Naive thymus-derived CD4-positive, alpha-beta T cell (primary cell): Measurements from ENCODE around the gene ARG1. TPM values are rescaled to one million over a fixed set of nuclear protein-coding genes. Genes with fewer than 3 reads are reported as not detected.
"Not testable (repeated sequence)": the region's sequence is repeated elsewhere in the genome, so short reads cannot be mapped to it uniquely, and the experiment has no call there.

Experiments
- ATAC-seq: fragments of 150-1000 bp; cut with Tn5 transposase; 2 replicates; pipeline ENCODE4 v1.10.0; 2021; ENCODE audit warnings: mild to moderate bottlenecking, moderate library complexity
- CTCF ChIA-PET: fragments of 350-600 bp; sonication (Branson Sonifier 250); formaldehyde crosslinking; loops from one replicate; lab custom pipeline; 2021; ENCODE audit warnings: antibody characterized with exemption; lab: Charles Lee
- POLR2A ChIA-PET: fragments of 350-600 bp; sonication (Branson Sonifier 250); formaldehyde crosslinking; loops from one replicate; lab custom pipeline; 2021; ENCODE audit warnings: antibody characterized with exemption, inconsistent platforms; lab: Charles Lee
- DNase-seq, 9 donors: peaks; one replicate each; pipeline versions ENCODE4 v3.0.0 to v3.0.0-alpha.2; 2020 to 2022; ENCODE audit warnings: mixed read lengths in 1 of 9
- H3K27ac ChIP-seq: one replicate; pipeline ENCODE4 v1.7.0; 2013; ENCODE audit warnings: mild to moderate bottlenecking, low read depth, low read length, moderate library complexity
- H3K27me3 ChIP-seq, 2 donors: one replicate each; pipeline ENCODE4 v1.7.0; 2013; ENCODE audit warnings: low read length in 2 of 2, mild to moderate bottlenecking in 2 of 2, moderate library complexity in 2 of 2; ENCODE audit not compliant: control insufficient read depth in 2 of 2, insufficient read depth in 2 of 2
- H3K36me3 ChIP-seq, 3 experiments: 1 replicate in 2 of 3; 2 replicates in 1 of 3; pipeline ENCODE4 v1.7.0; 2013; ENCODE audit warnings: low read length in 3 of 3, mild to moderate bottlenecking in 3 of 3, moderate library complexity in 1 of 3; ENCODE audit not compliant: insufficient read depth in 3 of 3, control insufficient read depth in 2 of 3
- H3K4me1 ChIP-seq, 2 donors: one replicate each; pipeline ENCODE4 v1.7.0; 2013; ENCODE audit warnings: low read length in 2 of 2, mild to moderate bottlenecking in 2 of 2, moderate library complexity in 1 of 2; ENCODE audit not compliant: control insufficient read depth in 2 of 2, insufficient read depth in 2 of 2
- H3K4me3 ChIP-seq: 2 replicates; pipeline ENCODE4 v1.7.0; 2013; ENCODE audit warnings: mild to moderate bottlenecking, low read length
- H3K9me3 ChIP-seq, 3 experiments: 1 replicate in 2 of 3; 2 replicates in 1 of 3; pipeline ENCODE4 v1.7.0; 2013; ENCODE audit warnings: low read length in 3 of 3; ENCODE audit not compliant: control insufficient read depth in 2 of 3
- H3K27ac Mint-ChIP-seq, 9 donors: one replicate each; pipeline ENCODE4 v1.8.0; 2020 to 2022; ENCODE audit warnings: mixed read lengths in 9 of 9, mild to moderate bottlenecking in 8 of 9, moderate library complexity in 5 of 9, inconsistent platforms in 2 of 9
- H3K27me3 Mint-ChIP-seq, 5 donors: one replicate each; pipeline ENCODE4 v1.8.0; 2021 to 2022; ENCODE audit warnings: mixed read lengths in 5 of 5, mild to moderate bottlenecking in 1 of 5
- H3K36me3 Mint-ChIP-seq, 5 donors: one replicate each; pipeline ENCODE4 v1.8.0; 2020 to 2022; ENCODE audit warnings: mixed read lengths in 5 of 5, mild to moderate bottlenecking in 3 of 5, inconsistent platforms in 1 of 5
- H3K4me1 Mint-ChIP-seq, 7 donors: one replicate each; pipeline ENCODE4 v1.8.0; 2020 to 2022; ENCODE audit warnings: mixed read lengths in 7 of 7, mild to moderate bottlenecking in 3 of 7, inconsistent platforms in 1 of 7
- H3K4me3 Mint-ChIP-seq, 10 donors: one replicate each; pipeline ENCODE4 v1.8.0; 2020 to 2022; ENCODE audit warnings: mild to moderate bottlenecking in 10 of 10, mixed read lengths in 10 of 10, moderate library complexity in 6 of 10, inconsistent platforms in 2 of 10
- H3K9me3 Mint-ChIP-seq, 11 donors: one replicate each; pipeline ENCODE4 v1.8.0; 2020 to 2022; ENCODE audit warnings: mixed read lengths in 11 of 11, mild to moderate bottlenecking in 4 of 11, inconsistent platforms in 1 of 11, moderate library complexity in 1 of 11
- intact Hi-C, 2 donors: fragments of 100-400 bp; cut with micrococcal nuclease; formaldehyde crosslinking; loops; one replicate each; pipeline ENCODE4 v1.15.1; 2023
- polyA plus RNA-seq, 2 donors: library from polyadenylated mRNA; unstranded; fragments of 300-500 nt; fragmentation: Illumina TruSeq; gene quantifications; one replicate each; pipeline ENCODE4 v1.2.3, GENCODE V29; 2021
- total RNA-seq, 6 experiments: library from RNA in 5 of 6; stranded (reverse) in 5 of 6; gene quantifications; 1 replicate in 5 of 6; 2 replicates in 1 of 6; pipeline ENCODE4 v1.2.3 and lab custom pipeline; 2021 to 2026

Gene ARG1
- not detected for total RNA-seq
- polyA plus RNA-seq: not detected
- total RNA-seq (lab: John Stamatoyannopoulos, UW): not detected

- no peak for DNase-seq
- Histone ChIP-seq H3K4me3 (no peak within 1 kb of the TSS), H3K27ac (no peak within 1 kb of the TSS), H3K4me1 (no peaks in the 10 kb centered on the region), H3K36me3 (peaks cover 0 to 11% (median 0%) of the 10 kb centered on the region in 3 experiments), H3K9me3 (no peaks in the 10 kb centered on the region), H3K27me3 (no peaks in the 10 kb centered on the region)
- H3K4me3 Mint-ChIP-seq: no peak within 1 kb of the TSS
- ATAC-seq: no peak
- H3K27ac Mint-ChIP-seq: peak within 1 kb of the TSS in 4 of 9 donors; percentile 5 to 22 (median 15)
- ChIA-PET POLR2A (no interaction called here), CTCF (interaction anchor here (0.9 kb wide), 1 partner anchor 390 kb away, joined by 4 read pairs; no protein-coding TSS in a partner anchor)
- peaks cover 10 to 61% (median 29%) of the 10 kb centered on the region in 5 donors for H3K36me3 Mint-ChIP-seq
- peaks cover 0 to 5% (median 0%) of the 10 kb centered on the region in 7 donors for H3K4me1 Mint-ChIP-seq
- intact Hi-C loops: no loop called here
- H3K27me3 Mint-ChIP-seq: no peaks in the 10 kb centered on the region
- no peaks in the 10 kb centered on the region for H3K9me3 Mint-ChIP-seq
These were observed at the start of gene ARG1 for GRCh38 chr6:131572686-131573415. Gene ARG1 (plus strand): TSS chr6:131573226. CDS start chr6:131573283, 57 bp downstream.

- H3K27ac Mint-ChIP-seq: peak overlapping the region in 6 of 9 donors; percentile 36 to 80 (median 62)
- peak overlapping the region in 3 of 10 donors; percentile 12 to 29 (median 27) for H3K4me3 Mint-ChIP-seq
- no peaks in the 10 kb centered on the region for H3K9me3 ChIP-seq
- peaks cover 0 to 2% (median 0%) of the 10 kb centered on the region in 11 donors for H3K9me3 Mint-ChIP-seq
- peaks cover 0 to 3% (median 0%) of the 10 kb centered on the region in 5 donors for H3K36me3 Mint-ChIP-seq
- H3K27ac ChIP-seq: no peak overlapping the region
- no peak overlapping the region for H3K4me3 ChIP-seq
- ChIA-PET CTCF (no interaction called here), POLR2A (interaction anchor here (2.4 kb wide), 1 partner anchor 9 kb away, joined by 8 read pairs; no protein-coding TSS in a partner anchor)
- H3K4me1 Mint-ChIP-seq: peaks cover 9 to 41% (median 33%) of the 10 kb centered on the region in 7 donors
- DNase-seq (no peak), ATAC-seq (no peak)
- H3K27me3 ChIP-seq: no peaks in the 10 kb centered on the region
- H3K4me1 ChIP-seq: peaks cover 0 to 9% of the 10 kb centered on the region in 2 donors
- H3K27me3 Mint-ChIP-seq: peaks cover 0 to 12% (median 0%) of the 10 kb centered on the region in 5 donors
- intact Hi-C loops: no loop called here
- no peaks in the 10 kb centered on the region for H3K36me3 ChIP-seq
These were observed 48.9 kb upstream of the ARG1 start for GRCh38 chr6:131523988-131524673.

GRCh38 chr6:131524695-131525336 lies 48.2 kb upstream of the ARG1 start:
- Mint-ChIP-seq H3K4me1 (peaks cover 14 to 41% (median 33%) of the 10 kb centered on the region in 7 donors), H3K36me3 (peaks cover 0 to 7% (median 0%) of the 10 kb centered on the region in 5 donors), H3K27me3 (peaks cover 0 to 17% (median 0%) of the 10 kb centered on the region in 5 donors), H3K27ac (peak overlapping the region in 6 of 9 donors; percentile 36 to 80 (median 62)), H3K9me3 (peaks cover 0 to 2% (median 0%) of the 10 kb centered on the region in 11 donors), H3K4me3 (peak overlapping the region in 4 of 10 donors; percentile 4 to 29 (median 20))
- POLR2A ChIA-PET: interaction anchor here (1.2 to 2.4 kb wide), 3 partner anchors 9 to 325 kb away, joined by 3 to 8 read pairs (median 7); no protein-coding TSS in a partner anchor
- CTCF ChIA-PET: no interaction called here
- peak; percentile 32 for ATAC-seq
- Histone ChIP-seq H3K27me3 (no peaks in the 10 kb centered on the region), H3K36me3 (no peaks in the 10 kb centered on the region), H3K27ac (no peak overlapping the region), H3K4me1 (peaks cover 0 to 4% of the 10 kb centered on the region in 2 donors), H3K9me3 (no peaks in the 10 kb centered on the region), H3K4me3 (no peak overlapping the region)
- intact Hi-C loops: no loop called here
- peak in 2 of 9 donors; percentile 31 to 40 for DNase-seq

- Mint-ChIP-seq H3K4me3 (peak overlapping the region; percentile 22 to 85 (median 64)), H3K4me1 (peaks cover 31 to 71% (median 62%) of the 10 kb centered on the region in 7 donors), H3K27ac (peak overlapping the region in 8 of 9 donors; percentile 79 to 94 (median 90)), H3K27me3 (peaks cover 0 to 17% (median 0%) of the 10 kb centered on the region in 5 donors), H3K36me3 (peaks cover 0 to 12% (median 0%) of the 10 kb centered on the region in 5 donors)
- H3K36me3 ChIP-seq, H3K9me3 ChIP-seq, H3K9me3 Mint-ChIP-seq, H3K27me3 ChIP-seq, ATAC-seq, H3K4me3 ChIP-seq, H3K27ac ChIP-seq: not testable (repeated sequence)
- POLR2A ChIA-PET: interaction anchor here (0.6 to 6.6 kb wide), 8 partner anchors 11 to 348 kb away, joined by 3 to 88 read pairs (median 6); no protein-coding TSS in a partner anchor
- CTCF ChIA-PET: interaction anchor here (0.7 to 6.3 kb wide), 7 partner anchors 11 to 348 kb away, joined by 3 to 78 read pairs (median 7); partner anchors contain the start of gene MED23
- intact Hi-C loops: loop anchor here (1.0 to 5.0 kb wide), 4 partner anchors 89 to 469 kb away; partner anchors contain the start of genes EPB41L2 (in 2 of the 2) and MED23 (in 1 of the 2)
- peak in 7 of 9 donors; percentile 20 to 69 (median 56) for DNase-seq
- H3K4me1 ChIP-seq: peaks cover 4 to 34% of the 10 kb centered on the region in 2 donors
These were observed 42.1 kb upstream of the ARG1 start for GRCh38 chr6:131530936-131531335.

GRCh38 chr6:131531681-131532080 lies 41.3 kb upstream of the ARG1 start:
- not testable (repeated sequence) for H3K27me3 ChIP-seq, H3K36me3 ChIP-seq, H3K4me3 ChIP-seq, H3K9me3 Mint-ChIP-seq, ATAC-seq, DNase-seq, H3K9me3 ChIP-seq
- Mint-ChIP-seq H3K27me3 (peaks cover 0 to 18% (median 0%) of the 10 kb centered on the region in 5 donors), H3K27ac (peak overlapping the region in 8 of 9 donors; percentile 79 to 94 (median 85)), H3K36me3 (peaks cover 0 to 12% (median 0%) of the 10 kb centered on the region in 5 donors), H3K4me1 (peaks cover 31 to 71% (median 62%) of the 10 kb centered on the region in 7 donors), H3K4me3 (peak overlapping the region in 4 of 10 donors; percentile 15 to 68 (median 30))
- POLR2A ChIA-PET: interaction anchor here (0.8 to 6.6 kb wide), 5 partner anchors 251 to 349 kb away, joined by 3 to 88 read pairs (median 6); no protein-coding TSS in a partner anchor
- CTCF ChIA-PET: interaction anchor here (0.9 to 6.3 kb wide), 8 partner anchors 9 to 349 kb away, joined by 4 to 78 read pairs (median 33); partner anchors contain the start of gene MED23
- Histone ChIP-seq H3K27ac (peak overlapping the region; percentile 28), H3K4me1 (peaks cover 4 to 34% of the 10 kb centered on the region in 2 donors)
- intact Hi-C loops: loop anchor here (1.0 to 5.0 kb wide), 5 partner anchors 89 to 469 kb away; partner anchors contain the start of genes EPB41L2 (in 2 of the 2) and MED23 (in 1 of the 2)
